Endothelial cell of umbilical vein (primary cell): Measurements from ENCODE around the gene TSPAN10.

Experiments used
- CTCF ChIP-seq, 2 donors: IDR thresholded peaks; 1 replicate in 1 of 2; 2 replicates in 1 of 2; pipeline ENCODE4 v1.5.1; 2011; ENCODE audit warnings: low read length in 2 of 2, mild to moderate bottlenecking in 2 of 2, moderate library complexity in 2 of 2, control low read depth in 1 of 2, inconsistent platforms in 1 of 2, low read depth in 1 of 2; ENCODE audit not compliant: insufficient read depth in 1 of 2; ENCODE audit errors: extremely low read depth in 1 of 2
- EZH2 ChIP-seq: IDR thresholded peaks from 2 replicates; pipeline ENCODE4 v1.6.1; 2012; ENCODE audit warnings: borderline replicate concordance, low read depth, mild to moderate bottlenecking, moderate library complexity, low read length, inconsistent platforms; ENCODE audit not compliant: severe bottlenecking
- FOS ChIP-seq: IDR thresholded peaks from 2 replicates; pipeline ENCODE4 v1.6.1; 2011; ENCODE audit warnings: mild to moderate bottlenecking, low read length, moderate library complexity, borderline replicate concordance; ENCODE audit not compliant: insufficient read depth
- GATA2 ChIP-seq: IDR thresholded peaks from 2 replicates; pipeline ENCODE4 v1.7.0; 2011; ENCODE audit warnings: low read depth, mild to moderate bottlenecking, moderate library complexity, mixed read lengths, low read length; ENCODE audit not compliant: insufficient read length, insufficient read depth
- JUN ChIP-seq: IDR thresholded peaks from 2 replicates; pipeline ENCODE4 v1.6.1; 2011; ENCODE audit warnings: borderline replicate concordance, low read depth; ENCODE audit not compliant: insufficient read length, insufficient read depth
- MAX ChIP-seq: IDR thresholded peaks from 2 replicates; pipeline ENCODE4 v1.6.1; 2011; ENCODE audit not compliant: insufficient read depth, insufficient read length
- MYC ChIP-seq: IDR thresholded peaks from one replicate; pipeline ENCODE4 v1.6.1; 2011; ENCODE audit warnings: mild to moderate bottlenecking, low read depth, low read length
- POLR2A ChIP-seq: IDR thresholded peaks from 2 replicates; pipeline ENCODE4 v1.6.1; 2012; ENCODE audit warnings: low read depth, mild to moderate bottlenecking, control low read depth, low read length
- POLR2AphosphoS5 ChIP-seq: IDR thresholded peaks from 2 replicates; pipeline ENCODE4 v1.6.1; 2012; ENCODE audit warnings: low read depth, mild to moderate bottlenecking, control low read depth, low read length, moderate library complexity; ENCODE audit not compliant: insufficient read depth

DNA sequence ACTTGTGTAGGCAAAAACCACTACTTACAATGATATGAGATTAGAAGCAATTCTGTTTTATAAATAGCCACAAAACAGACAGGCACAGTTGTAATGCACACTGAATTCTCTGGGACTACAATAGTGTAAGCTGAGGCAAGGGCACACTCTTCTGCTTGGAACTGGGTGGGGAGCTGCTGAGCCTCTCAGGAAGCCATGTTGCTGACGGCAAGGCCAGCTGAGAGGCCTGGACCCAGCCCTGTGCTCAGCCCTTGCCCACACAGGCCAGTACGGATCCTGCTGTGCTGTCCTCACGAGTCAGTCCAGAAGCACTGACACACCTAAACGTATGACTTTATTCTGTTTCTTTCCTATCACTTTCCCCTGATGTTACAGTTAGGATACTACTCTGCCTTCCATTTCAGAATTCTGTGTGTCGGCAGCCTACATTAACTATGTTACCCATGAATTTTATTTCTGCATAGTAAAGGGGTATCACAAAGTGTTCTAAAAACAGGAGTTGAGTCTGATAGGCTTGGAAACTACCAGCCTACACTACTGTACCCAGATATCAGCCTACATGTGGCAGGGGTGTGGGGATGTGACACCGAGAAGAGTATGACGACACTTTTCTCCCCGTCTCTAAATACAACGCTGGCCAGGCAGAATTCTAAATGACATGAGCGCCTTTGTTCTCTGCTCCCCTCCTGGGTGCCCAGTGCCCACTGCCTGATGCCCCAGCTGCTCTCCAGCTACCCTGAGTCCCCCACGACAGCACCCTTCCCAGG, 43.7 kb upstream of the TSPAN10 start:
- TF ChIP-seq CTCF (IDR thresholded peaks at IDR 0.05; ENCODE audit: extremely low read depth in 1 of 2, insufficient read depth in 1 of 2, low read depth in 1 of 2, low read length in 2 of 2), result no peak
- no peak for TF ChIP-seq POLR2A
- no peak for TF ChIP-seq EZH2
- TF ChIP-seq MAX, result no peak
- no peak for TF ChIP-seq MYC
- no peak for TF ChIP-seq POLR2AphosphoS5
- TF ChIP-seq JUN, result no peak
- TF ChIP-seq GATA2, result no peak
- no peak for TF ChIP-seq FOS
